SJCRH30 (cell line): ENCODE data around the gene DHX15. TPM values are rescaled to one million over a fixed set of nuclear protein-coding genes. Genes with fewer than 3 reads are reported as not detected.

ENCODE experiments used
- DNase-seq, 2 experiments: peaks; one replicate each; pipeline ENCODE4 v3.0.0-alpha.2; 2015 to 2020
- H3K27ac ChIP-seq: fragments of 250-450 bp; sonication (Bioruptor Pico); 2 replicates; pipeline ENCODE4 v1.5.1; 2020; ENCODE audit warnings: mild to moderate bottlenecking, moderate library complexity
- H3K27me3 ChIP-seq: fragments of 250-450 bp; sonication (Bioruptor Pico); 2 replicates; pipeline ENCODE4 v1.5.1; 2020; ENCODE audit warnings: mild to moderate bottlenecking, moderate library complexity
- H3K36me3 ChIP-seq: fragments of 250-450 bp; sonication (Bioruptor Pico); 2 replicates; pipeline ENCODE4 v1.5.1; 2020; ENCODE audit warnings: mild to moderate bottlenecking, moderate library complexity
- H3K4me1 ChIP-seq: fragments of 250-450 bp; sonication (Bioruptor Pico); 2 replicates; pipeline ENCODE4 v1.5.1; 2020; ENCODE audit warnings: mild to moderate bottlenecking, moderate library complexity
- H3K4me3 ChIP-seq: fragments of 250-450 bp; sonication (Bioruptor Pico); 2 replicates; pipeline ENCODE4 v1.5.1; 2020; ENCODE audit warnings: mild to moderate bottlenecking, moderate library complexity
- H3K9me3 ChIP-seq: fragments of 250-450 bp; sonication (Bioruptor Pico); replicated peaks from 2 replicates; pipeline ENCODE4 v1.5.1; 2020; ENCODE audit warnings: mild to moderate bottlenecking, moderate library complexity
- total RNA-seq: library from RNA; depleted of rRNA; stranded (reverse); fragments of >200 nt; shearing (Covaris generic); gene quantifications from 2 replicates; pipeline ENCODE4 v1.2.3, GENCODE V29; 2014

Gene DHX15
- total RNA-seq, 1 experiment from 2014 or later: 425 TPM

GRCh38 chr4:24569662-24570061 is 14.7 kb downstream of the DHX15 start:
- no peak overlapping the region for H3K27ac ChIP-seq
- H3K36me3 ChIP-seq: peaks cover 83% of the 10 kb centered on the region
- H3K4me1 ChIP-seq: no peaks in the 10 kb centered on the region
- DNase-seq: no peak
- no peaks in the 10 kb centered on the region for H3K9me3 ChIP-seq
- H3K4me3 ChIP-seq: no peak overlapping the region
- no peaks in the 10 kb centered on the region for H3K27me3 ChIP-seq

GRCh38 chr4:24568425-24568824 is 15.9 kb downstream of the DHX15 start:
- no peak overlapping the region for H3K27ac ChIP-seq
- H3K27me3 ChIP-seq: no peaks in the 10 kb centered on the region
- no peak overlapping the region for H3K4me3 ChIP-seq
- DNase-seq: no peak
- no peaks in the 10 kb centered on the region for H3K4me1 ChIP-seq
- no peaks in the 10 kb centered on the region for H3K9me3 ChIP-seq
- peaks cover 84% of the 10 kb centered on the region for H3K36me3 ChIP-seq

- peaks cover 79% of the 10 kb centered on the region for H3K36me3 ChIP-seq
- no peak overlapping the region for H3K27ac ChIP-seq
- H3K4me3 ChIP-seq: no peak overlapping the region
- DNase-seq: no peak
- no peaks in the 10 kb centered on the region for H3K27me3 ChIP-seq
- no peaks in the 10 kb centered on the region for H3K9me3 ChIP-seq
- no peaks in the 10 kb centered on the region for H3K4me1 ChIP-seq
Observed at GRCh38 chr4:24565054-24565453, 19.3 kb downstream of the DHX15 start.

GRCh38 chr4:24564488-24564887 is 19.9 kb downstream of the DHX15 start:
- Histone ChIP-seq H3K4me3 (no peak overlapping the region), H3K4me1 (no peaks in the 10 kb centered on the region), H3K27me3 (no peaks in the 10 kb centered on the region), H3K9me3 (no peaks in the 10 kb centered on the region), H3K27ac (no peak overlapping the region), H3K36me3 (peaks cover 74% of the 10 kb centered on the region)
- no peak for DNase-seq

GRCh38 chr4:24561438-24562139 is 22.8 kb downstream of the DHX15 start:
- DNase-seq: no peak
- Histone ChIP-seq H3K4me1 (no peaks in the 10 kb centered on the region), H3K4me3 (no peak overlapping the region), H3K9me3 (no peaks in the 10 kb centered on the region), H3K27me3 (no peaks in the 10 kb centered on the region), H3K36me3 (peaks cover 54% of the 10 kb centered on the region), H3K27ac (no peak overlapping the region)

- Histone ChIP-seq H3K4me1 (no peaks in the 10 kb centered on the region), H3K36me3 (peaks cover 55% of the 10 kb centered on the region), H3K27me3 (no peaks in the 10 kb centered on the region), H3K27ac (no peak overlapping the region), H3K4me3 (no peak overlapping the region), H3K9me3 (no peaks in the 10 kb centered on the region)
- no peak for DNase-seq
Observed at GRCh38 chr4:24560868-24561368, 23.4 kb downstream of the DHX15 start.

- DNase-seq: no peak
- Histone ChIP-seq H3K27me3 (no peaks in the 10 kb centered on the region), H3K27ac (no peak overlapping the region)
Observed at GRCh38 chr4:24559889-24560288, 24.5 kb downstream of the DHX15 start.

GRCh38 chr4:24559032-24559821 is 25.1 kb downstream of the DHX15 start:
- H3K4me1 ChIP-seq: no peaks in the 10 kb centered on the region
- H3K27me3 ChIP-seq: no peaks in the 10 kb centered on the region
- no peak overlapping the region for H3K27ac ChIP-seq
- no peak for DNase-seq
- no peak overlapping the region for H3K4me3 ChIP-seq
- peaks cover 56% of the 10 kb centered on the region for H3K36me3 ChIP-seq
- no peaks in the 10 kb centered on the region for H3K9me3 ChIP-seq

More at GRCh38 chr4:24559889-24560288, 24.5 kb downstream of the DHX15 start:
- Histone ChIP-seq H3K36me3 (peaks cover 56% of the 10 kb centered on the region), H3K4me1 (no peaks in the 10 kb centered on the region), H3K4me3 (no peak overlapping the region), H3K9me3 (no peaks in the 10 kb centered on the region)

- no peak overlapping the region for H3K4me3 ChIP-seq
- no peaks in the 10 kb centered on the region for H3K9me3 ChIP-seq
- no peak overlapping the region for H3K27ac ChIP-seq
- H3K4me1 ChIP-seq: no peaks in the 10 kb centered on the region
- DNase-seq: no peak
- H3K27me3 ChIP-seq: no peaks in the 10 kb centered on the region
- H3K36me3 ChIP-seq: peaks cover 61% of the 10 kb centered on the region
Observed at GRCh38 chr4:24557026-24558025, 27.0 kb downstream of the DHX15 start.

- Histone ChIP-seq H3K4me1 (no peaks in the 10 kb centered on the region), H3K4me3 (no peak overlapping the region), H3K27ac (no peak overlapping the region), H3K36me3 (peaks cover 92% of the 10 kb centered on the region), H3K27me3 (no peaks in the 10 kb centered on the region), H3K9me3 (no peaks in the 10 kb centered on the region)
- DNase-seq: no peak
Observed at GRCh38 chr4:24551492-24552289, 32.7 kb downstream of the DHX15 start.

- Histone ChIP-seq H3K36me3 (peaks cover 92% of the 10 kb centered on the region), H3K27me3 (no peaks in the 10 kb centered on the region), H3K27ac (no peak overlapping the region), H3K4me3 (no peak overlapping the region), H3K9me3 (no peaks in the 10 kb centered on the region), H3K4me1 (no peaks in the 10 kb centered on the region)
- no peak for DNase-seq
Observed at GRCh38 chr4:24550441-24551175, 33.7 kb downstream of the DHX15 start.

GRCh38 chr4:24547979-24548378 is 36.4 kb downstream of the DHX15 start:
- Histone ChIP-seq H3K4me3 (no peak overlapping the region), H3K9me3 (no peaks in the 10 kb centered on the region), H3K36me3 (peaks cover 90% of the 10 kb centered on the region), H3K27me3 (no peaks in the 10 kb centered on the region), H3K4me1 (no peaks in the 10 kb centered on the region), H3K27ac (no peak overlapping the region)
- no peak for DNase-seq

- Histone ChIP-seq H3K27me3 (no peaks in the 10 kb centered on the region), H3K36me3 (peaks cover 94% of the 10 kb centered on the region), H3K9me3 (no peaks in the 10 kb centered on the region), H3K4me1 (no peaks in the 10 kb centered on the region), H3K4me3 (no peak overlapping the region), H3K27ac (no peak overlapping the region)
- no peak for DNase-seq
Observed at GRCh38 chr4:24544208-24544988, 40.0 kb downstream of the DHX15 start.
